Measurements from ENCODE around the gene BNC2. TPM values are rescaled to one million over a fixed set of nuclear protein-coding genes. Genes with fewer than 3 reads are reported as not detected.

The BNC2 gene
- total and polyA plus RNA-seq, 2 of the 4 experiments (the other 2 are of a cell fraction), result 15.5 to 45.2 TPM

DNA sequence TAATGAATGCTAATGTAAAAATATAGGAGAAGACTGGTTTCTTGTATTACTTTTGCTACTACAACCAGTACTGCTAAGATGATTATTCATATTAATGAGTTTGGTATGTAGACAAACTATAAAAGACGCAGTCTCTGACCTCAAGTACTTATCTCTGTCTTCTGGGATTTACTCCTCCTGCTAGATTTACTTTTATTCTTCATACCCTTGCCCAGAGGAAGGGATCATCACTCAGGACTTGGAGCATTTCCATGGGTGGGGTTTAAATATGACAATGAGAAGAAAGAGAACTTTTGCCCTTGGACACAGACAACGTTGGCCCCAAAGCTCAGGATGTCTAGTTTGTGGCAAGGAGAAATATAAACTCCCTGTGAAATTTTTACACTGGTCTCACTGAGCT, 126.1 kb downstream of the BNC2 start:
- Histone ChIP-seq H4K5ac (ENCODE audit: low read depth, low read length) (no peak overlapping the region), H3K4me3 (ENCODE audit: insufficient read depth, low read depth, low read length) (no peak overlapping the region), H3K9me3 (ENCODE audit: control insufficient read depth, insufficient read depth, low read length) (no peaks in the 10 kb centered on the region), H3K4ac (ENCODE audit: low read depth, low read length) (no peak overlapping the region), H3K18ac (ENCODE audit: low read depth, low read length) (no peak overlapping the region), H3K27ac (ENCODE audit: insufficient read depth, low read length) (no peak overlapping the region), H2AK5ac (ENCODE audit: low read depth, low read length) (no peak overlapping the region), H2BK120ac (ENCODE audit: low read depth, low read length) (no peak overlapping the region), H3K14ac (replicated peaks; ENCODE audit: low read depth, low read length) (peak overlapping the region; percentile 44), H3K27me3 (ENCODE audit: control insufficient read depth, insufficient read depth, low read length) (no peaks in the 10 kb centered on the region), H4K8ac (ENCODE audit: low read depth in 2 of 2, low read length in 2 of 2) (no peak overlapping the region), H3K36me3 (ENCODE audit: control insufficient read depth, insufficient read depth, low read length) (no peaks in the 10 kb centered on the region), H3K79me1 (ENCODE audit: low read depth in 1 of 2, low read length in 2 of 2) (peaks cover 27 to 65% of the 10 kb centered on the region in 2 experiments), H3K23ac (ENCODE audit: low read depth, low read length) (peak overlapping the region; percentile 16; the same call in 1 of the 2 replicates), H3K4me1 (ENCODE audit: control insufficient read depth, insufficient read depth, low read length) (peaks cover 5% of the 10 kb centered on the region), H2AFZ (replicated peaks; ENCODE audit: low read length, poor library complexity) (no peak overlapping the region), H4K20me1 (ENCODE audit: insufficient read depth, low read length) (peaks cover 14% of the 10 kb centered on the region; the same call in 1 of the 2 replicates), H3K56ac (ENCODE audit: extremely low read depth, insufficient read depth, low read length) (no peak overlapping the region), H3K4me2 (ENCODE audit: low read depth, low read length) (peak overlapping the region; percentile 85), H3K9me1 (ENCODE audit: insufficient read depth, low read length) (peaks cover 2% of the 10 kb centered on the region; the same call in 1 of the 2 replicates), H2AK9ac (replicated peaks; ENCODE audit: low read depth, low read length, poor library complexity) (no peak overlapping the region), H2BK20ac (ENCODE audit: low read depth, low read length) (no peak overlapping the region), H2BK15ac (ENCODE audit: low read depth, low read length) (no peak overlapping the region), H3K9ac (ENCODE audit: low read depth, low read length) (no peak overlapping the region), H4K91ac (ENCODE audit: insufficient read depth, low read depth, low read length) (no peak overlapping the region), H2BK5ac (ENCODE audit: low read depth, low read length, poor library complexity, severe bottlenecking) (no peak overlapping the region)
- DNase-seq, result peak; percentile 58
- no TSS peak for BruUV-seq (replicated peaks)
- CTCF ChIA-PET, result no interaction called here
- ATAC-seq (ENCODE audit: low read depth), result peak; percentile 63
- TF ChIP-seq MAZ (IDR thresholded peaks at IDR 0.05; ENCODE audit: borderline replicate concordance, low read depth, low read length), result no peak
- TF ChIP-seq, protein P1, sequence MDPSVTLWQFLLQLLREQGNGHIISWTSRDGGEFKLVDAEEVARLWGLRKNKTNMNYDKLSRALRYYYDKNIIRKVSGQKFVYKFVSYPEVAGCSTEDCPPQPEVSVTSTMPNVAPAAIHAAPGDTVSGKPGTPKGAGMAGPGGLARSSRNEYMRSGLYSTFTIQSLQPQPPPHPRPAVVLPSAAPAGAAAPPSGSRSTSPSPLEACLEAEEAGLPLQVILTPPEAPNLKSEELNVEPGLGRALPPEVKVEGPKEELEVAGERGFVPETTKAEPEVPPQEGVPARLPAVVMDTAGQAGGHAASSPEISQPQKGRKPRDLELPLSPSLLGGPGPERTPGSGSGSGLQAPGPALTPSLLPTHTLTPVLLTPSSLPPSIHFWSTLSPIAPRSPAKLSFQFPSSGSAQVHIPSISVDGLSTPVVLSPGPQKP (IDR thresholded peaks at IDR 0.05; ENCODE audit: borderline replicate concordance, low read depth, low read length), result no peak
- TF ChIP-seq POLR2A (IDR thresholded peaks at IDR 0.05; ENCODE audit: low read depth, low read length), result no peak
- no peak for TF ChIP-seq CEBPB (IDR thresholded peaks at IDR 0.05; ENCODE audit: low read depth, low read length)
- TF ChIP-seq CTCF (conservative IDR thresholded peaks at IDR 0.05; ENCODE audit: low read depth, low read length), result no peak
- TF ChIP-seq CHD1 (IDR thresholded peaks at IDR 0.05; ENCODE audit: low read depth, low read length), result no peak
- TF ChIP-seq BHLHE40 (IDR thresholded peaks at IDR 0.05; ENCODE audit: low read depth, low read length), result no peak
- TF ChIP-seq MXI1 (IDR thresholded peaks at IDR 0.05; ENCODE audit: borderline replicate concordance, low read depth, low read length), result no peak
- no peak for TF ChIP-seq NFE2L2 (IDR thresholded peaks at IDR 0.05; ENCODE audit: low read depth, low read length)
- TF ChIP-seq, protein P2, sequence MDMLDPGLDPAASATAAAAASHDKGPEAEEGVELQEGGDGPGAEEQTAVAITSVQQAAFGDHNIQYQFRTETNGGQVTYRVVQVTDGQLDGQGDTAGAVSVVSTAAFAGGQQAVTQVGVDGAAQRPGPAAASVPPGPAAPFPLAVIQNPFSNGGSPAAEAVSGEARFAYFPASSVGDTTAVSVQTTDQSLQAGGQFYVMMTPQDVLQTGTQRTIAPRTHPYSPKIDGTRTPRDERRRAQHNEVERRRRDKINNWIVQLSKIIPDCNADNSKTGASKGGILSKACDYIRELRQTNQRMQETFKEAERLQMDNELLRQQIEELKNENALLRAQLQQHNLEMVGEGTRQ (IDR thresholded peaks at IDR 0.05; ENCODE audit: low read depth, low read length), result no peak
- dilution Hi-C loops (cut with HindIII; ENCODE audit: low sequenced_read_pairs, unreplicated experiment), result no loop called here
- in situ Hi-C loops (cut with MboI; ENCODE audit: low sequenced_read_pairs), result no loop called here
- no CpG with 5 or more reads among the region's 2 CpGs for WGBS, 2 experiments (ENCODE audit: extremely low coverage in 2 of 2, insufficient read length in 1 of 2)
- intact Hi-C loops (cut with micrococcal nuclease), result no loop called here
- POLR2A ChIA-PET (ENCODE audit: unreplicated experiment), result no interaction called here
